Caco-2 (cell line): ENCODE measurements around the gene SUSD1. TPM values are rescaled to one million over a fixed set of nuclear protein-coding genes. Genes with fewer than 3 reads are reported as not detected.

ENCODE experiments used
- BruUV-seq: library from RNA; stranded (reverse); fragments of 400-500 nt; replicated peaks from 2 replicates; lab custom pipeline; 2021; lab: Mats Ljungman, UMichigan
- CTCF ChIA-PET: fragments of 300-600 bp; sonication (Branson Sonifier 250); formaldehyde crosslinking; loops from one replicate; lab custom pipeline; 2022; ENCODE audit warnings: antibody characterized with exemption; lab: Charles Lee
- POLR2A ChIA-PET: fragments of 300-600 bp; sonication (Branson Sonifier 250); formaldehyde crosslinking; loops from one replicate; lab custom pipeline; 2022; ENCODE audit warnings: antibody characterized with exemption; lab: Charles Lee
- DNase-seq, 2 experiments: peaks; one replicate each; pipeline versions ENCODE4 v3.0.0 to v3.0.0-alpha.2; 2020 to 2022
- H3K27me3 ChIP-seq: replicated peaks from 2 replicates; pipeline ENCODE4 v1.6.0; 2011; ENCODE audit warnings: low read length; ENCODE audit not compliant: control insufficient read depth, insufficient read depth
- H3K36me3 ChIP-seq: 2 replicates; pipeline ENCODE4 v1.5.1; 2011; ENCODE audit warnings: low read length; ENCODE audit not compliant: control insufficient read depth, insufficient read depth
- H3K4me1 ChIP-seq: fragments of 250-450 bp; sonication (Bioruptor Pico); 2 replicates; pipeline ENCODE4 v1.5.1; 2020; ENCODE audit warnings: mild to moderate bottlenecking
- H3K4me3 ChIP-seq: 2 replicates; pipeline ENCODE4 v1.5.1; 2011; ENCODE audit warnings: low read depth, mild to moderate bottlenecking, control low read depth, low read length
- H3K9me3 ChIP-seq: fragments of 250-450 bp; sonication (Bioruptor Pico); 2 replicates; pipeline ENCODE4 v1.5.1; 2020; ENCODE audit warnings: mild to moderate bottlenecking, moderate library complexity
- H3K27ac Mint-ChIP-seq: one replicate; pipeline ENCODE4 v1.8.0; 2022; ENCODE audit warnings: mixed read lengths; ENCODE audit not compliant: unreplicated experiment
- H3K27me3 Mint-ChIP-seq: one replicate; pipeline ENCODE4 v1.8.0; 2022; ENCODE audit warnings: mixed read lengths; ENCODE audit not compliant: insufficient read depth, unreplicated experiment
- H3K36me3 Mint-ChIP-seq: one replicate; pipeline ENCODE4 v1.8.0; 2022; ENCODE audit warnings: mild to moderate bottlenecking, mixed read lengths; ENCODE audit not compliant: insufficient read depth, unreplicated experiment
- H3K4me1 Mint-ChIP-seq: one replicate; pipeline ENCODE4 v1.8.0; 2022; ENCODE audit warnings: low read depth, mixed read lengths; ENCODE audit not compliant: unreplicated experiment
- H3K4me3 Mint-ChIP-seq: one replicate; pipeline ENCODE4 v1.8.0; 2022; ENCODE audit warnings: mild to moderate bottlenecking, moderate library complexity, mixed read lengths; ENCODE audit not compliant: unreplicated experiment
- H3K9me3 Mint-ChIP-seq: one replicate; pipeline ENCODE4 v1.8.0; 2022; ENCODE audit warnings: mixed read lengths; ENCODE audit not compliant: unreplicated experiment
- CTCF ChIP-seq, 2 experiments: fragments of 200-600 bp in 1 of 2; IDR thresholded peaks; 1 replicate in 1 of 2; 2 replicates in 1 of 2; pipeline versions ENCODE4 v1.5.1 to v1.8.0; 2011 to 2022; ENCODE audit warnings: antibody characterized with exemption in 1 of 2, control low read depth in 1 of 2, inconsistent platforms in 1 of 2, low read depth in 1 of 2, low read length in 1 of 2, mild to moderate bottlenecking in 1 of 2, moderate library complexity in 1 of 2; ENCODE audit not compliant: insufficient read depth in 1 of 2, severe bottlenecking in 1 of 2, unreplicated experiment in 1 of 2
- intact Hi-C: fragments of 100-400 bp; cut with micrococcal nuclease; formaldehyde crosslinking; loops from one replicate; pipeline ENCODE4 v1.10.0; 2022; ENCODE audit not compliant: unreplicated experiment
- total RNA-seq: library from RNA; stranded (reverse); gene quantifications from 2 replicates; pipeline ENCODE4 v1.2.3, GENCODE V29; 2022

Gene SUSD1
- total RNA-seq, 1 experiment from 2014 or later: 53.4 TPM

- ChIA-PET CTCF (no interaction called here), POLR2A (interaction anchor here (1.6 kb wide), 1 partner anchor 206 kb away, joined by 4 read pairs; the partner anchor contains the start of gene PTBP3)
- BruUV-seq: no TSS peak
- Histone ChIP-seq H3K4me3 (no peak overlapping the region), H3K36me3 (no peaks in the 10 kb centered on the region; the same call in 1 of the 2 replicates), H3K9me3 (no peaks in the 10 kb centered on the region), H3K27me3 (no peaks in the 10 kb centered on the region), H3K4me1 (peaks cover 66% of the 10 kb centered on the region)
- H3K4me1 Mint-ChIP-seq: peaks cover 38% of the 10 kb centered on the region
- DNase-seq: no peak
- no peak for TF ChIP-seq CTCF (IDR thresholded peaks at IDR 0.05; ENCODE audit: insufficient read depth in 1 of 2, low read depth in 1 of 2, low read length in 1 of 2, severe bottlenecking in 1 of 2, unreplicated experiment in 1 of 2)
- no peaks in the 10 kb centered on the region for H3K27me3 Mint-ChIP-seq
- intact Hi-C loops: no loop called here
- no peaks in the 10 kb centered on the region for H3K9me3 Mint-ChIP-seq
- H3K36me3 Mint-ChIP-seq: peaks cover 26% of the 10 kb centered on the region
- H3K4me3 Mint-ChIP-seq: no peak overlapping the region
- H3K27ac Mint-ChIP-seq: peak overlapping the region; percentile 79
These were observed 47.8 kb downstream of the SUSD1 start for GRCh38 chr9:112127281-112127680.

- H3K4me1 ChIP-seq: peaks cover 65% of the 10 kb centered on the region
- H3K27ac Mint-ChIP-seq: peak overlapping the region; percentile 79
These were observed 49.1 kb downstream of the SUSD1 start for GRCh38 chr9:112125951-112126388.

GRCh38 chr9:112124156-112124555 is 50.9 kb downstream of the SUSD1 start:
- no peak for DNase-seq
- Mint-ChIP-seq H3K36me3 (peaks cover 41% of the 10 kb centered on the region), H3K4me1 (peaks cover 54% of the 10 kb centered on the region), H3K9me3 (no peaks in the 10 kb centered on the region), H3K27me3 (no peaks in the 10 kb centered on the region), H3K4me3 (no peak overlapping the region), H3K27ac (no peak overlapping the region)
- Histone ChIP-seq H3K9me3 (no peaks in the 10 kb centered on the region), H3K4me1 (peaks cover 79% of the 10 kb centered on the region), H3K4me3 (no peak overlapping the region), H3K27me3 (no peaks in the 10 kb centered on the region), H3K36me3 (no peaks in the 10 kb centered on the region; the same call in 1 of the 2 replicates)
- intact Hi-C loops: no loop called here
- ChIA-PET POLR2A (no interaction called here), CTCF (no interaction called here)
- BruUV-seq: no TSS peak
- TF ChIP-seq CTCF (IDR thresholded peaks at IDR 0.05; ENCODE audit: insufficient read depth in 1 of 2, low read depth in 1 of 2, low read length in 1 of 2, severe bottlenecking in 1 of 2, unreplicated experiment in 1 of 2): no peak

More at GRCh38 chr9:112125951-112126388, 49.1 kb downstream of the SUSD1 start:
- DNase-seq: peak; percentile 48 to 60
- intact Hi-C loops: no loop called here
- Mint-ChIP-seq H3K4me1 (peaks cover 47% of the 10 kb centered on the region), H3K27me3 (no peaks in the 10 kb centered on the region), H3K4me3 (peak overlapping the region; percentile 26), H3K36me3 (peaks cover 36% of the 10 kb centered on the region), H3K9me3 (no peaks in the 10 kb centered on the region)
- no peaks in the 10 kb centered on the region for H3K9me3 ChIP-seq
- ChIA-PET CTCF (interaction anchor here (0.8 kb wide), 1 partner anchor 13 kb away, joined by 3 read pairs; no protein-coding TSS in a partner anchor), POLR2A (interaction anchor here (1.6 kb wide), 1 partner anchor 208 kb away, joined by 4 read pairs; the partner anchor contains the start of gene PTBP3)
- no peaks in the 10 kb centered on the region; the same call in 1 of the 2 replicates for H3K36me3 ChIP-seq
- no TSS peak for BruUV-seq
- no peak overlapping the region for H3K4me3 ChIP-seq
- no peaks in the 10 kb centered on the region for H3K27me3 ChIP-seq
- TF ChIP-seq CTCF (IDR thresholded peaks at IDR 0.05; ENCODE audit: insufficient read depth in 1 of 2, low read depth in 1 of 2, low read length in 1 of 2, severe bottlenecking in 1 of 2, unreplicated experiment in 1 of 2): no peak
